ENCODE measurements around the gene UCMA. TPM values are rescaled to one million over a fixed set of nuclear protein-coding genes. Genes with fewer than 3 reads are reported as not detected.

Gene UCMA
- total RNA-seq, 6 experiments from 2014 or later, result not detected

DNA sequence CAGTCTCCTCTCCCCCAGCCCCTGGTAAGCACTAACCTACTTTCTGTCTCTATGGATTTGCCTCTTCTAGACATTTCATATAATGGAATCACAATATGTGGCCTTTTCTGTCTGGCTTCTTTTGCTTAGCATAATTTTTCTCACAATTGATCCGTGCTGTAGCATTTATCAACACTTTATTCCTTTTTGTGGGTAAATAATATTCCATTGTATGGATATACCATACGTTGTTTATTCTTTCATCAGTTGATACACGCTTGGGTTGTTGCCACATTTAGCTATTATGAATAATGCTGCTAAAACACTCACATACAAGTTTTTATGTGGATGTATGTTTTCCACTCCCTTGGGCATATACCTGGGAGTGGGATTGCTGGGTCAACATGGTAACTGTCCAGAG lies 47.0 kb downstream of the UCMA start:
- DNase-seq, result no peak
- Mint-ChIP-seq H3K9me3 (no peaks in the 10 kb centered on the region), H3K4me1 (ENCODE audit: low read depth) (no peaks in the 10 kb centered on the region), H3K36me3 (ENCODE audit: low read depth) (peaks cover 9% of the 10 kb centered on the region; the same call in 1 of the 2 replicates), H3K27me3 (ENCODE audit: insufficient read depth) (no peaks in the 10 kb centered on the region), H3K4me3 (no peak overlapping the region), H3K27ac (no peak overlapping the region)
- TF ChIP-seq, protein P1, sequence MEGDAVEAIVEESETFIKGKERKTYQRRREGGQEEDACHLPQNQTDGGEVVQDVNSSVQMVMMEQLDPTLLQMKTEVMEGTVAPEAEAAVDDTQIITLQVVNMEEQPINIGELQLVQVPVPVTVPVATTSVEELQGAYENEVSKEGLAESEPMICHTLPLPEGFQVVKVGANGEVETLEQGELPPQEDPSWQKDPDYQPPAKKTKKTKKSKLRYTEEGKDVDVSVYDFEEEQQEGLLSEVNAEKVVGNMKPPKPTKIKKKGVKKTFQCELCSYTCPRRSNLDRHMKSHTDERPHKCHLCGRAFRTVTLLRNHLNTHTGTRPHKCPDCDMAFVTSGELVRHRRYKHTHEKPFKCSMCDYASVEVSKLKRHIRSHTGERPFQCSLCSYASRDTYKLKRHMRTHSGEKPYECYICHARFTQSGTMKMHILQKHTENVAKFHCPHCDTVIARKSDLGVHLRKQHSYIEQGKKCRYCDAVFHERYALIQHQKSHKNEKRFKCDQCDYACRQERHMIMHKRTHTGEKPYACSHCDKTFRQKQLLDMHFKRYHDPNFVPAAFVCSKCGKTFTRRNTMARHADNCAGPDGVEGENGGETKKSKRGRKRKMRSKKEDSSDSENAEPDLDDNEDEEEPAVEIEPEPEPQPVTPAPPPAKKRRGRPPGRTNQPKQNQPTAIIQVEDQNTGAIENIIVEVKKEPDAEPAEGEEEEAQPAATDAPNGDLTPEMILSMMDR (IDR thresholded peaks at IDR 0.05), result no peak

DNA sequence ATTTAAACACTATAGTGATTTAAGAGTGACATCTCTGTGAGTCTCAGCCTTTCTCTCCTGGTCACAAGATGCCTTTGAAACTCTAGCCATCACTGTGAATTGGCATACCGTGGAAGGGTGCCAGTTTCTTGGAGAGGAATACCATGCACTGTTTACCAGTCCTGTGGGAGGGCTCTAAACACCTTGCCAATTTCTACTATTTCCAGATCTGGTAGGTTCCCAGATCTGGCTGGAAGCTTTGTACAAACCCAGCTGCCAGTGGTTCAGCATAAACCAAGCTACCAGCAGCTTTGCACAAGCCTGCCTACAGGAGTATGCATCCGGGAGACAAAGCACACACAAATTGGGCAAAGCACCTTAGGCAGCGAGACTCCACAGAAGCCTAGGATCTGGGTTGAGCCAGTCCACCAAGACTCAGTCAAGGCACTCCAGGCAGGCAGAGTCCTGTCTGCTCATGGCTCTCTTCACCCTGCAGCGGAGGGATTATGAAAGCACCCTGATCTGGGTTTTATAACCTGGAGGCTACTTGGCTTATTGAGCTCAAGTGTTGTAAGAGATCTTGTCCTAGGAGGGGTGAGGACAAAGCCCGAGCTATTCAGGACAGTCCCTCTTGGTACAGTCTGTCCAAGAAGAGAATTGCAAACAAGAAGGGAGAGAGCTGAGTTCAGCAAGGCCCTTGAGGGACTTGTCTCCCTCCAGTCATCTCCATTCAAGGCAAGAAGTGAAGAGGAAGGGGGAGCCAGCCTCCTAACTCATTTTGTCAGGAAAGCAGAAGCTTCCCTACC lies 49.3 kb downstream of the UCMA start:
- Mint-ChIP-seq H3K27ac (no peak overlapping the region), H3K4me1 (ENCODE audit: low read depth) (no peaks in the 10 kb centered on the region), H3K36me3 (ENCODE audit: low read depth) (peaks cover 5% of the 10 kb centered on the region; the same call in 1 of the 2 replicates)

DNA sequence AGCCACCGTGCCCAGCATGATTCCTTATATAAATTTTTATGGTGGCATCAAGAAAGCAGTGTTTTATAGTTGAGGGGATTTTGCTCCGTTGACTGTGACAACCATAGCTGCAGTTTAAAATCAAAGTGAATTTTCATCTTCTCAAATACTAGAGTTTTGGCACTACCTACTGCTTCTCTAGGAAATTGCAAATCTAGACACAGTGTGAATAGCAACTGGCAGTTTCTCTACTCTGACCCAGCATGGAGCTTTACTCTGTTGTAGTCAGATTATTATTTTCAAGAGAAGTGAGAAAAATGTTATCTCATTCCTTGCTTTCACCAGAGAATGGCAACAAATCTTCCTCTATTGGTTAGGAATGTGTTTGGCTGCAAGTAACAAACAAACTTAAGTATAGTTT lies 49.9 kb downstream of the UCMA start:
- TF ChIP-seq, protein P1 (IDR thresholded peaks at IDR 0.05), result no peak
- Mint-ChIP-seq H3K4me1 (ENCODE audit: low read depth) (no peaks in the 10 kb centered on the region), H3K36me3 (ENCODE audit: low read depth) (peaks cover 5% of the 10 kb centered on the region; the same call in 1 of the 2 replicates), H3K9me3 (no peaks in the 10 kb centered on the region), H3K27me3 (ENCODE audit: insufficient read depth) (no peaks in the 10 kb centered on the region), H3K27ac (no peak overlapping the region), H3K4me3 (no peak overlapping the region)
- no peak for DNase-seq

More for the DNA sequence above, 49.3 kb downstream of the UCMA start:
- TF ChIP-seq, protein P1 (IDR thresholded peaks at IDR 0.05), result no peak
- Mint-ChIP-seq H3K4me3 (no peak overlapping the region), H3K27me3 (ENCODE audit: insufficient read depth) (no peaks in the 10 kb centered on the region), H3K9me3 (no peaks in the 10 kb centered on the region)
- no peak for DNase-seq

DNA sequence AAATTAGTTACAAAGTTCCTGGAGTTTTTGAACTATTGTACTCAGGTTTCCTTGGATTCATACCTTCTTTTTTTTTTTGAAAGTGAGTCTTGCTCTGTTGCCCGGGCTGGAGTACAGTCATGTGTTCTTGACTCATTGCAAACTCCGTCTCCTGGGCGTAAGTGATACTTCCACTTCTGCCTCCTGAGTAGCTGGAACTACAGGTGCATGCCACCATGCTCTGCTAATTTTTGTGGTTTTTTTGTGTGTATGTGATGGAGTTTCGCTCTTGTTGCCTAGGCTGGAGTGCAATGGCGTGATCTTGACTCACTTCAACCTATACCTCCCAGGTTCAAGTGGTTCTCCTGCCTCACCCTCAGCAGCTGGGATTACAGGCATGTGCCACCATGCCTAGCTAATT lies 50.5 kb downstream of the UCMA start:
- Mint-ChIP-seq H3K9me3 (no peaks in the 10 kb centered on the region), H3K36me3 (ENCODE audit: low read depth) (peaks cover 5% of the 10 kb centered on the region; the same call in 1 of the 2 replicates), H3K27me3 (ENCODE audit: insufficient read depth) (no peaks in the 10 kb centered on the region), H3K27ac (no peak overlapping the region), H3K4me3 (no peak overlapping the region), H3K4me1 (ENCODE audit: low read depth) (no peaks in the 10 kb centered on the region)
- no peak for DNase-seq
- TF ChIP-seq, protein P1 (IDR thresholded peaks at IDR 0.05), result no peak

DNA sequence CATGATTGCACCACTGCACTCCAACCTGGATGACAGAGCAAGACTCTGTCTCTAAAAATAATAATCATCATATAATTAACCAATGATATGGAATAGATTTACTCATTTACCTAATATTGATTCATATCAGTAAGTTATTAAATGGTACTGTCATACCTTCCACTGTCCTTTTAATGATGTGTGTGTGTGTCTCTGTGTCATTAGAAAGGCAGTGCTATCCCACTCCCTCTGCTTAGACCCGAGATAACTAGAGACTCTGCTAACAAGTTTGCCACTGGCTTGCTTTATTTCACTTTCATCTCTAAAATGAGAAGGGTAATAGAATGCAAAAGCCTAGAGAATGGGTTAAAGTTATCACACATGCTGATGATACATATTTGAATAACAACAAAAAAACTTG lies 51.8 kb downstream of the UCMA start:
- Mint-ChIP-seq H3K4me1 (ENCODE audit: low read depth) (no peaks in the 10 kb centered on the region), H3K27ac (no peak overlapping the region), H3K36me3 (ENCODE audit: low read depth) (peaks cover 5% of the 10 kb centered on the region; the same call in 1 of the 2 replicates), H3K9me3 (no peaks in the 10 kb centered on the region), H3K4me3 (no peak overlapping the region), H3K27me3 (ENCODE audit: insufficient read depth) (no peaks in the 10 kb centered on the region)
- TF ChIP-seq, protein P1 (IDR thresholded peaks at IDR 0.05), result no peak
- DNase-seq, result no peak

Data from HFFc6 (cell line).